Mesendoderm (in vitro differentiated cells): ENCODE data around the gene UNC5B.

Source experiments
- DNase-seq: peaks from one replicate; pipeline ENCODE4 v3.0.0; 2013
- H2AK5ac ChIP-seq: 2 replicates; pipeline ENCODE4 v1.6.1; 2013; ENCODE audit warnings: low read length, inconsistent platforms
- H2BK120ac ChIP-seq: 2 replicates; pipeline ENCODE4 v1.6.1; 2013; ENCODE audit warnings: low read depth, mild to moderate bottlenecking, low read length, moderate library complexity, mixed read lengths
- H2BK15ac ChIP-seq: replicated peaks from 2 replicates; pipeline ENCODE4 v1.6.1; 2013; ENCODE audit warnings: low read depth, mild to moderate bottlenecking, moderate library complexity
- H2BK5ac ChIP-seq: 2 replicates; pipeline ENCODE4 v1.6.1; 2013; ENCODE audit warnings: low read length, inconsistent platforms
- H3K18ac ChIP-seq: 2 replicates; pipeline ENCODE4 v1.6.1; 2013; ENCODE audit warnings: mild to moderate bottlenecking, low read length, mixed read lengths
- H3K23ac ChIP-seq: one replicate; pipeline ENCODE4 v1.6.1; 2013; ENCODE audit warnings: low read length
- H3K27ac ChIP-seq: 2 replicates; pipeline ENCODE4 v1.5.1; 2013; ENCODE audit warnings: low read depth, mild to moderate bottlenecking, inconsistent platforms, low read length, moderate library complexity
- H3K27me3 ChIP-seq: 2 replicates; pipeline ENCODE4 v1.6.1; 2013; ENCODE audit warnings: low read length, control low read depth, mild to moderate bottlenecking, inconsistent platforms; ENCODE audit not compliant: insufficient read depth, poor library complexity
- H3K36me3 ChIP-seq: 2 replicates; pipeline ENCODE4 v1.6.1; 2013; ENCODE audit warnings: low read length, inconsistent platforms; ENCODE audit not compliant: control insufficient read depth, insufficient read depth
- H3K4ac ChIP-seq: one replicate; pipeline ENCODE4 v1.6.1; 2013; ENCODE audit warnings: low read depth, mild to moderate bottlenecking, low read length, moderate library complexity
- H3K4me1 ChIP-seq: 2 replicates; pipeline ENCODE4 v1.6.1; 2013; ENCODE audit warnings: low read depth, low read length, inconsistent platforms; ENCODE audit not compliant: control insufficient read depth
- H3K4me2 ChIP-seq: 2 replicates; pipeline ENCODE4 v1.6.1; 2013; ENCODE audit warnings: low read length
- H3K4me3 ChIP-seq: 2 replicates; pipeline ENCODE4 v1.5.1; 2013; ENCODE audit warnings: mild to moderate bottlenecking, low read length
- H3K56ac ChIP-seq: one replicate; pipeline ENCODE4 v1.6.1; 2013; ENCODE audit warnings: low read length
- H3K79me1 ChIP-seq: 2 replicates; pipeline ENCODE4 v1.6.1; 2013; ENCODE audit warnings: low read length, inconsistent platforms
- H3K79me2 ChIP-seq: 2 replicates; pipeline ENCODE4 v1.6.1; 2013; ENCODE audit warnings: mild to moderate bottlenecking, low read length; ENCODE audit not compliant: control insufficient read depth, insufficient read depth
- H3K9ac ChIP-seq: 2 replicates; pipeline ENCODE4 v1.6.1; 2013; ENCODE audit warnings: low read length, inconsistent platforms
- H4K5ac ChIP-seq: one replicate; pipeline ENCODE4 v1.6.1; 2013; ENCODE audit warnings: low read length
- H4K8ac ChIP-seq: one replicate; pipeline ENCODE4 v1.6.1; 2013; ENCODE audit warnings: low read depth, mild to moderate bottlenecking, control low read depth, low read length, moderate library complexity
- WGBS: extraction: QIAGEN DNeasy Blood & Tissue Kit; methylation state at CpG from one replicate; pipeline ENCODE4 v1.1.7; 2013; ENCODE audit warnings: low lambda C conversion rate, missing lambda C conversion rate; ENCODE audit not compliant: insufficient coverage; ENCODE audit errors: extremely low coverage; 5-methylcytosine and 5-hydroxymethylcytosine counted together

Gene UNC5B

DNA sequence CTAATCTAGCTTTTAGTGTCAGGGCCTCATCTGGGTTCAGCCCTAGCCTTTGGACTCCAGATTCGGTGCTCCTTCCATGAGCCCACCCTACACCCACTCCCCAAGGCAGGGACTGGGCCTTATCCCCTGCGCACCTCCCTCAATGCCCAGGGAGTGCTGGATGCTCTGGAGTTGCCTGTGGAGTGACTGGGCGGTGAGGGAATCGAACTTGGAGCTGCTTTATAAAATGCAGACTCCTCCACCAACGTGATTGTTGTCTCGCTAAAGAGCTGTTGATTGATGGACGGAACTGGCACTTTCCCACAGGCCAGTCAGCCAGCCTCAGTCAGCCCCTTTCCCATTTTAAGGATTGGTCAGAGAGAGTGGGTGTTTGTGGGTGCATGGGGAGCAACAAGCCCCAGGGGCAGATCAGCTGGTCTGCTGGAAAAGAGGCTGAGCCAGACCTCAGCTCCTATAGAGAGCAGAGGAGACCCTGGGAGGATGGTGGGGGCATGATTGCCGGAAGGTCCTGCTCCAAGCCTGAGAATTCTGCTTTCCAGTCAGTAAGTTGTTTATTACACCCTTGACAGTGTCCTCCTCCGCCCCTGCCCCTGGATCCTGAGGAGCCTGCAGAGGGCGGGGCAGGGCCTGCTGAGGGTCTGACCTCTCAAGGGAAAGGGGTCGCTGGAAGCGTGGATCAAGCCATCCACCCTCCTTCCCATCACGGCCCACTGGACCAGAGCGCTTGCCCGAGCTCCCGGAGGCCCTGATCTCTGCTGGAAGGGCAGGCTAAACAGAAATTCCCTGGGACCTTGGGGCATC is 16.7 kb downstream of the UNC5B start:
- no peak overlapping the region for H2AK5ac ChIP-seq
- no peaks in the 10 kb centered on the region for H3K27me3 ChIP-seq
- no peak overlapping the region for H4K5ac ChIP-seq
- H2BK120ac ChIP-seq: no peak overlapping the region
- peaks cover 32% of the 10 kb centered on the region for H3K4me1 ChIP-seq
- H3K79me2 ChIP-seq: peaks cover 5% of the 10 kb centered on the region
- H3K9ac ChIP-seq: peak overlapping the region; percentile 48
- H3K27ac ChIP-seq: no peak overlapping the region
- H3K4me3 ChIP-seq: no peak overlapping the region
- peaks cover 13% of the 10 kb centered on the region for H3K79me1 ChIP-seq
- no peak overlapping the region for H2BK15ac ChIP-seq
- no peak overlapping the region for H3K4ac ChIP-seq
- peak overlapping the region; percentile 66 for H3K56ac ChIP-seq
- no CpG with 5 or more reads among the region's 16 CpGs for WGBS
- DNase-seq: peak; percentile 45
- H3K23ac ChIP-seq: no peak overlapping the region
- H3K36me3 ChIP-seq: no peaks in the 10 kb centered on the region
- H3K4me2 ChIP-seq: no peak overlapping the region
- no peak overlapping the region for H2BK5ac ChIP-seq
- H4K8ac ChIP-seq: no peak overlapping the region
- no peak overlapping the region for H3K18ac ChIP-seq

- no peak overlapping the region for H3K4ac ChIP-seq
- no peak for DNase-seq
- H2BK15ac ChIP-seq: no peak overlapping the region
- H4K8ac ChIP-seq: no peak overlapping the region
- H3K23ac ChIP-seq: no peak overlapping the region
- no peak overlapping the region for H2BK5ac ChIP-seq
- H3K36me3 ChIP-seq: no peaks in the 10 kb centered on the region
- H4K5ac ChIP-seq: no peak overlapping the region
- H3K79me2 ChIP-seq: peaks cover 5% of the 10 kb centered on the region
- H3K56ac ChIP-seq: peak overlapping the region; percentile 40
- H2AK5ac ChIP-seq: no peak overlapping the region
- no peak overlapping the region for H3K4me2 ChIP-seq
- no peak overlapping the region for H3K4me3 ChIP-seq
- no peak overlapping the region for H3K27ac ChIP-seq
- no peak overlapping the region for H2BK120ac ChIP-seq
- no peaks in the 10 kb centered on the region for H3K27me3 ChIP-seq
- no peak overlapping the region for H3K18ac ChIP-seq
- H3K4me1 ChIP-seq: peaks cover 39% of the 10 kb centered on the region
- peaks cover 13% of the 10 kb centered on the region for H3K79me1 ChIP-seq
- WGBS: no CpG with 5 or more reads among the region's 11 CpGs
- H3K9ac ChIP-seq: no peak overlapping the region
These were observed 17.6 kb downstream of the UNC5B start for GRCh38 chr10:71229726-71230655.

DNA sequence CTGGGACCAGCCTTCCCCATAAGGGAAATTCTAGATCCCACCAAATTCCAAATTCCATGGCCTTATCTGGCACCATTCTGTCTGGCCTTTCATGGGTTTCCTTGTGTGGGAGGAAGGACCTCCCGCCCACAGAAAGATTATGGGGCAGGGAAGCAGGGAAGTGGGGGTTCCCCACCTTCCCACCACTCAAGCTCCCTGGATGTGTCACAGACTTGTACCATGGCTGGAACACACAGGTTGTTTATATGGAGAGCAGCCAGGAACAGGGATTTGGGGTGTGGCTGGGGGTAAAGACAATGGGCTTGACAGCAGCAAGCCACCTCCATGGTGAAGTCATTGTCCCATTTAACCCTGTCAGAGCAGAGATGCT is 18.3 kb downstream of the UNC5B start:
- DNase-seq: no peak
- Histone ChIP-seq H3K79me1 (peaks cover 13% of the 10 kb centered on the region), H3K4me2 (no peak overlapping the region), H2BK15ac (no peak overlapping the region), H3K79me2 (peaks cover 5% of the 10 kb centered on the region), H2AK5ac (no peak overlapping the region), H4K8ac (no peak overlapping the region), H3K4ac (no peak overlapping the region), H3K18ac (no peak overlapping the region), H3K27me3 (no peaks in the 10 kb centered on the region), H3K4me3 (no peak overlapping the region), H3K56ac (no peak overlapping the region), H3K4me1 (peaks cover 45% of the 10 kb centered on the region), H3K23ac (no peak overlapping the region), H2BK5ac (no peak overlapping the region), H3K9ac (no peak overlapping the region), H2BK120ac (no peak overlapping the region), H4K5ac (no peak overlapping the region), H3K36me3 (no peaks in the 10 kb centered on the region), H3K27ac (no peak overlapping the region)
- no CpG with 5 or more reads among the region's 1 CpG for WGBS

GRCh38 chr10:71231206-71231605 is 18.8 kb downstream of the UNC5B start:
- Histone ChIP-seq H3K36me3 (no peaks in the 10 kb centered on the region), H2BK15ac (no peak overlapping the region), H2BK120ac (no peak overlapping the region), H3K79me1 (peaks cover 15% of the 10 kb centered on the region), H3K4me3 (no peak overlapping the region), H3K9ac (no peak overlapping the region), H3K56ac (no peak overlapping the region), H4K5ac (no peak overlapping the region), H3K27me3 (no peaks in the 10 kb centered on the region), H3K27ac (no peak overlapping the region), H3K18ac (no peak overlapping the region), H2AK5ac (no peak overlapping the region), H3K4ac (no peak overlapping the region), H2BK5ac (no peak overlapping the region), H3K79me2 (peaks cover 5% of the 10 kb centered on the region), H3K4me1 (peaks cover 50% of the 10 kb centered on the region), H4K8ac (no peak overlapping the region), H3K4me2 (no peak overlapping the region), H3K23ac (no peak overlapping the region)
- no peak for DNase-seq
- WGBS: no CpG with 5 or more reads among the region's 11 CpGs

GRCh38 chr10:71232089-71232998 is 20.0 kb downstream of the UNC5B start:
- no peak overlapping the region for H3K4me2 ChIP-seq
- peak; percentile 38 for DNase-seq
- no peak overlapping the region for H2BK5ac ChIP-seq
- H2BK15ac ChIP-seq: no peak overlapping the region
- H3K18ac ChIP-seq: no peak overlapping the region
- no peak overlapping the region for H4K5ac ChIP-seq
- no peaks in the 10 kb centered on the region for H3K36me3 ChIP-seq
- H3K4ac ChIP-seq: no peak overlapping the region
- H3K27ac ChIP-seq: no peak overlapping the region
- H2BK120ac ChIP-seq: no peak overlapping the region
- peaks cover 7% of the 10 kb centered on the region for H3K79me2 ChIP-seq
- H3K79me1 ChIP-seq: peaks cover 21% of the 10 kb centered on the region
- H3K56ac ChIP-seq: peak overlapping the region; percentile 22
- no peak overlapping the region for H2AK5ac ChIP-seq
- no CpG with 5 or more reads among the region's 13 CpGs for WGBS
- H3K23ac ChIP-seq: no peak overlapping the region
- no peak overlapping the region for H4K8ac ChIP-seq
- no peaks in the 10 kb centered on the region for H3K27me3 ChIP-seq
- peaks cover 59% of the 10 kb centered on the region for H3K4me1 ChIP-seq
- no peak overlapping the region for H3K4me3 ChIP-seq
- H3K9ac ChIP-seq: no peak overlapping the region
